ENCODE data around the gene SAXO1.

GRCh38 chr9:18971404-18971803, 61.6 kb downstream of the SAXO1 start:
- TF ChIP-seq, protein P1, sequence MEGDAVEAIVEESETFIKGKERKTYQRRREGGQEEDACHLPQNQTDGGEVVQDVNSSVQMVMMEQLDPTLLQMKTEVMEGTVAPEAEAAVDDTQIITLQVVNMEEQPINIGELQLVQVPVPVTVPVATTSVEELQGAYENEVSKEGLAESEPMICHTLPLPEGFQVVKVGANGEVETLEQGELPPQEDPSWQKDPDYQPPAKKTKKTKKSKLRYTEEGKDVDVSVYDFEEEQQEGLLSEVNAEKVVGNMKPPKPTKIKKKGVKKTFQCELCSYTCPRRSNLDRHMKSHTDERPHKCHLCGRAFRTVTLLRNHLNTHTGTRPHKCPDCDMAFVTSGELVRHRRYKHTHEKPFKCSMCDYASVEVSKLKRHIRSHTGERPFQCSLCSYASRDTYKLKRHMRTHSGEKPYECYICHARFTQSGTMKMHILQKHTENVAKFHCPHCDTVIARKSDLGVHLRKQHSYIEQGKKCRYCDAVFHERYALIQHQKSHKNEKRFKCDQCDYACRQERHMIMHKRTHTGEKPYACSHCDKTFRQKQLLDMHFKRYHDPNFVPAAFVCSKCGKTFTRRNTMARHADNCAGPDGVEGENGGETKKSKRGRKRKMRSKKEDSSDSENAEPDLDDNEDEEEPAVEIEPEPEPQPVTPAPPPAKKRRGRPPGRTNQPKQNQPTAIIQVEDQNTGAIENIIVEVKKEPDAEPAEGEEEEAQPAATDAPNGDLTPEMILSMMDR (IDR thresholded peaks at IDR 0.05), result no peak
- TF ChIP-seq POLR2A (IDR thresholded peaks at IDR 0.05), result no peak
